ENCODE measurements around the gene IRF2. TPM values are rescaled to one million over a fixed set of nuclear protein-coding genes. Genes with fewer than 3 reads are reported as not detected.

The IRF2 gene
- total RNA-seq, 1 donor, result 43.8 TPM

DNA sequence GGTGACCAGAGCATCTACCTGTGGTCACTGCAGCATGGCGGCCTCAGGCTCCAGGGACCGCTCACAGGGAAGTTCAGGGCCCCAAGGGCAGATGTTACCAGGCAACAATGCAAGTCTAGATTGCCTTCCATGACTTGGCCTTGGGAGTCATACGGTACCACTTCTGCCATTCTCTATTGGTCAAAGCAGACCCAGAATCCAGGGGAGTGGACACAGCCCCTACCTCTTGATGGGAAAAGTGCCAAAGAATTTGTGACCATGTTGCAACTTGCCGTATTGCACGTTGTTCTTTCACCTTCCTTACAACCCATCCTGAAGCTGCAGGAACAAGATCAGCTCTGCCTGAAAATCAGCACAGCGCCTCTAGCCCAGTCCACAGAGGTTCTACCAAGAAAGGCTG, 111.1 kb downstream of the IRF2 start:
- H3K27me3 ChIP-seq (ENCODE audit: insufficient read depth, low read length), result no peaks in the 10 kb centered on the region
- H3K79me2 ChIP-seq (ENCODE audit: insufficient read depth, low read length), result no peaks in the 10 kb centered on the region
- no peak overlapping the region for H3K4me2 ChIP-seq (ENCODE audit: insufficient read depth, low read length)
- no peaks in the 10 kb centered on the region for H3K9me3 ChIP-seq (ENCODE audit: low read depth, low read length)
- DNase-seq (ENCODE audit: insufficient read length, low spot score, missing footprints), result no peak
- H3K4me1 ChIP-seq (ENCODE audit: insufficient read depth, low read length), result peaks cover 19% of the 10 kb centered on the region
- no peak overlapping the region for H2AFZ ChIP-seq (ENCODE audit: low read length)
- no peaks in the 10 kb centered on the region for H3K36me3 ChIP-seq (ENCODE audit: insufficient read depth, low read length)
- TF ChIP-seq, protein P1, sequence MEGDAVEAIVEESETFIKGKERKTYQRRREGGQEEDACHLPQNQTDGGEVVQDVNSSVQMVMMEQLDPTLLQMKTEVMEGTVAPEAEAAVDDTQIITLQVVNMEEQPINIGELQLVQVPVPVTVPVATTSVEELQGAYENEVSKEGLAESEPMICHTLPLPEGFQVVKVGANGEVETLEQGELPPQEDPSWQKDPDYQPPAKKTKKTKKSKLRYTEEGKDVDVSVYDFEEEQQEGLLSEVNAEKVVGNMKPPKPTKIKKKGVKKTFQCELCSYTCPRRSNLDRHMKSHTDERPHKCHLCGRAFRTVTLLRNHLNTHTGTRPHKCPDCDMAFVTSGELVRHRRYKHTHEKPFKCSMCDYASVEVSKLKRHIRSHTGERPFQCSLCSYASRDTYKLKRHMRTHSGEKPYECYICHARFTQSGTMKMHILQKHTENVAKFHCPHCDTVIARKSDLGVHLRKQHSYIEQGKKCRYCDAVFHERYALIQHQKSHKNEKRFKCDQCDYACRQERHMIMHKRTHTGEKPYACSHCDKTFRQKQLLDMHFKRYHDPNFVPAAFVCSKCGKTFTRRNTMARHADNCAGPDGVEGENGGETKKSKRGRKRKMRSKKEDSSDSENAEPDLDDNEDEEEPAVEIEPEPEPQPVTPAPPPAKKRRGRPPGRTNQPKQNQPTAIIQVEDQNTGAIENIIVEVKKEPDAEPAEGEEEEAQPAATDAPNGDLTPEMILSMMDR (IDR thresholded peaks at IDR 0.05; ENCODE audit: extremely low read depth, low read depth, low read length), result no peak
- no peak overlapping the region for H3K4me3 ChIP-seq (ENCODE audit: insufficient read depth, low read length)
- H4K20me1 ChIP-seq (ENCODE audit: insufficient read depth, low read length), result no peaks in the 10 kb centered on the region
- H3K27ac ChIP-seq (ENCODE audit: low read depth, low read length), result peak overlapping the region; percentile 70

DNA sequence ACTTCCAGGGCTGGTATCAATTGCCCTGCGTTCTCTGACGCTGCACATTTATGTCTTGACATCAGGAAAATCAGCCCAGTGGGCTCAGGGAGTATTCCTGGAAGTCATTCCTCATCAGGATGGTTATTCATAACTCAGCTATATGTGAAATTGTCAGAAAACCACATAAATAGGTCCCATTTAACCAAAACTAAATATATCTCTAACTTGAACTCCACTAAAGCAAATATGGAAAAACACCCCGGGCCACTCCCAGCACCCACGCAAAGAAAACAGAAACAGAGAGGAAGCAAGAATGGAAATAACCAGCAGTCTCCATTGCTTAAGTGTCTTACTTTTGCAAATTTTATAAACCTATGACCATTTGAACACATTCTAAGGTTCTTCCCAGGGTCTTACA, 112.0 kb downstream of the IRF2 start:
- no peak for DNase-seq (ENCODE audit: insufficient read length, low spot score, missing footprints)
- Histone ChIP-seq H2AFZ (ENCODE audit: low read length) (peak overlapping the region; percentile 56), H3K79me2 (ENCODE audit: insufficient read depth, low read length) (no peaks in the 10 kb centered on the region), H3K4me1 (ENCODE audit: insufficient read depth, low read length) (peaks cover 19% of the 10 kb centered on the region), H3K9me3 (ENCODE audit: low read depth, low read length) (no peaks in the 10 kb centered on the region), H3K4me2 (ENCODE audit: insufficient read depth, low read length) (peak overlapping the region; percentile 49), H3K4me3 (ENCODE audit: insufficient read depth, low read length) (no peak overlapping the region), H4K20me1 (ENCODE audit: insufficient read depth, low read length) (no peaks in the 10 kb centered on the region), H3K36me3 (ENCODE audit: insufficient read depth, low read length) (no peaks in the 10 kb centered on the region), H3K27ac (ENCODE audit: low read depth, low read length) (peak overlapping the region; percentile 70), H3K27me3 (ENCODE audit: insufficient read depth, low read length) (no peaks in the 10 kb centered on the region)
- TF ChIP-seq, protein P1 (IDR thresholded peaks at IDR 0.05; ENCODE audit: extremely low read depth, low read depth, low read length), result no peak

DNA sequence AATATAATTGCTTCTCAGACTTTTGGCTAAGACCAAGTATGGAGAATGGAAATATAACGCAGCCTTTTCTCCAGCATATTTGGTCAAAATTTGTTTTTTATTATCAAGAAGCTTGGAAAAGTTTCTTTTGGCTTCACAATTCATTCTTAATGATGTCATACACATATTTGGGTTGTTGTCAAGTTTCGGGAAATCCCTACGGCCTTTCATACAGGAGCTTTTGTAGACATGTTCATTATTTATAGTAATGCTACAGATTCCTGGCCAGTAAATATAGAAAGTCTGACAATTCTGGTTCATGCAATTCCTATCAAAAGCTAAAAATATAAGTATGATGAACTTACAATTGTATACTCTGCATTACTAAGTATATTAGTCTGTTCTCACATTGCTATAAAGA, 112.9 kb downstream of the IRF2 start:
- DNase-seq (ENCODE audit: insufficient read length, low spot score, missing footprints), result peak; percentile 82

DNA sequence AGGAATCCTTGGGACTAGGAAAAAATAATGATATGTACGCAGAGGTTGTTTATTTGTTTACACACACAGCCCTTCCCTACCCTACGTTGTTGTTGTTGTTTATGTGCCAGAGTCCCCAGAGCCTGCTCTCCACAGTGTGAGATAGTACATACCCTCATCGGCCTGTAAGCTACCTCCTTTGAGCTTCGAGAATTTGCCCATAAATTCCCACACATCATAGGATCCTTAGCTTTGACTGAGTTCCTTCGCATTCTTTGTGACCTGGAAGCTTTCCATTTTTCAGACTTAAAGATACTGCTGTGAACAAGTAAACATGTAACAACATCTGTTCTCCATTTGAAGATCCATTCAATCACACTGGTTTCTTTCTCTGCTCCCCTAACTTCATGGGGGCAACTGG, 114.5 kb downstream of the IRF2 start:
- Histone ChIP-seq H3K4me3 (ENCODE audit: insufficient read depth, low read length) (no peak overlapping the region), H3K9me3 (ENCODE audit: low read depth, low read length) (no peaks in the 10 kb centered on the region), H3K4me2 (ENCODE audit: insufficient read depth, low read length) (no peak overlapping the region), H2AFZ (ENCODE audit: low read length) (no peak overlapping the region), H3K79me2 (ENCODE audit: insufficient read depth, low read length) (no peaks in the 10 kb centered on the region), H3K27me3 (ENCODE audit: insufficient read depth, low read length) (no peaks in the 10 kb centered on the region), H3K27ac (ENCODE audit: low read depth, low read length) (no peak overlapping the region), H3K4me1 (ENCODE audit: insufficient read depth, low read length) (peaks cover 26% of the 10 kb centered on the region), H4K20me1 (ENCODE audit: insufficient read depth, low read length) (no peaks in the 10 kb centered on the region), H3K36me3 (ENCODE audit: insufficient read depth, low read length) (no peaks in the 10 kb centered on the region)
- DNase-seq (ENCODE audit: insufficient read length, low spot score, missing footprints), result no peak
- TF ChIP-seq, protein P1 (IDR thresholded peaks at IDR 0.05; ENCODE audit: extremely low read depth, low read depth, low read length), result no peak

More for the DNA sequence above, 112.9 kb downstream of the IRF2 start:
- H3K9me3 ChIP-seq (ENCODE audit: low read depth, low read length), result no peaks in the 10 kb centered on the region
- peak overlapping the region; percentile 17 for H3K4me2 ChIP-seq (ENCODE audit: insufficient read depth, low read length)
- no peaks in the 10 kb centered on the region for H3K36me3 ChIP-seq (ENCODE audit: insufficient read depth, low read length)
- TF ChIP-seq, protein P1 (IDR thresholded peaks at IDR 0.05; ENCODE audit: extremely low read depth, low read depth, low read length), result no peak
- H4K20me1 ChIP-seq (ENCODE audit: insufficient read depth, low read length), result no peaks in the 10 kb centered on the region
- H3K27me3 ChIP-seq (ENCODE audit: insufficient read depth, low read length), result no peaks in the 10 kb centered on the region
- H3K27ac ChIP-seq (ENCODE audit: low read depth, low read length), result peak overlapping the region; percentile 70
- no peaks in the 10 kb centered on the region for H3K79me2 ChIP-seq (ENCODE audit: insufficient read depth, low read length)
- peaks cover 19% of the 10 kb centered on the region for H3K4me1 ChIP-seq (ENCODE audit: insufficient read depth, low read length)
- no peak overlapping the region for H3K4me3 ChIP-seq (ENCODE audit: insufficient read depth, low read length)
- no peak overlapping the region for H2AFZ ChIP-seq (ENCODE audit: low read length)
